GM18520 (cell line): Measurements from ENCODE around the gene ANKS1B.

Source experiments
- ATAC-seq: cut with Tn5 transposase; IDR thresholded peaks from one replicate; pipeline ENCODE4 v1.9.1; 2021; ENCODE audit not compliant: unreplicated experiment

ANKS1B gene

GRCh38 chr12:98750511-98750910 lies 1234.2 kb downstream of the ANKS1B start:
- no peak for ATAC-seq

DNA sequence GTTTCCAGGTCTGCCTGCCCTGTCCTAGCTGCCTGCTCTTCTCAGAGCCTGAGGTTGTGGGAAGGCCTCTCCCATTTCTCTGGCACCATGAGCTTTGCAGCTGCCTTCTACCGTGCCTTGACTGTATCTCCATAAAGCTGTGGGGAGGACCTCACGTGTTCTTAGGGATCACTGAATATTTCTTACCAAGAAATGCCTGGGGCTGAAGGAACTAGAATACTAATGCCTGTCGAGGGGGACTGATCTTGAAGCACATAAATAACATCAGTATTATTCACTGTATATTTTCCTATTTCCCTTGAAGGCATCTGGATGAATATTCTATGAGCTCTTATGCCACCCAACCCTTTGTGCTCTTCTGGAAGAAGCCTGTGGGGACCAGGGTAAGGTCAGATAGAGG lies 1236.3 kb downstream of the ANKS1B start:
- ATAC-seq = no peak

DNA sequence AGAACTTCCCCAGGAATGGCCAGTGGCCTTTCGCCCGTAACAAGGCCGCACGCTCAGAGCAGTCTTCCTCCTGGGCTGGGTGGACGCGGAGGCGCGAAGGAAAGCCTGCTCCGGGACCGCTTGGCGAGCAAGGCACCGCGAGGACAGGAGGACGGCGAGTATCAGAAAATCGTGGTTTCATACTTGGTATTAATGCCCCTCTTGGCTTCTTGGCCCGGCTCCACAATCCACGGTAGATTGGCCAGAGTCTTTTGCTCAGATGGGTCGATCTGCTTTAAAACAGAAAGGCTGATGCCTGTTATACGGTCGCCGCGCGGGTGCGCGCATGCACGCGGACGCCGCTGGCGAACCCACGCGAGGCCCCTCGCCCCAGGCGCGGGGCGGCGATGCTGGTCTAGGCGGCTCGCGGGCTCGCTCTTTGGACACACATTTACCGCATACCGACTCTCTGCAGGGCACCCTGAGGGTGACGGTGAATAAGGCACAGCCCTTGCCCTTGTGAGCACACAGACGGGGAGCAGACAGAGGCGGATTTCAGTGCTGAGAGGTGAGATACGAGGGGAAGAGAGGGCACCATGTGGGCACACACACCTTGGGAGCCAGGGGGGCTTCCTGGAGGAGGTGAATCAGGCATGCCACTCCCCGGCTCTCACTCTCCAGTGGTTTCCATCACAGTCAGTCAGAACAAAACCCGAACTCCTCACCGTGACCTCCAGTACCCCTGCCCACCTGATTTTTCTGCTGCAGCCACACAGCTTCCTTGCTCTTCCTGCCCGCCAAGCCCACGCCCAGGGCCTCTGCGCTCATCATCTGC lies 1239.0 kb downstream of the ANKS1B start:
- peak; percentile 38 for ATAC-seq

- no peak for ATAC-seq
These were observed 1240.1 kb downstream of the ANKS1B start for GRCh38 chr12:98744680-98745079.

DNA sequence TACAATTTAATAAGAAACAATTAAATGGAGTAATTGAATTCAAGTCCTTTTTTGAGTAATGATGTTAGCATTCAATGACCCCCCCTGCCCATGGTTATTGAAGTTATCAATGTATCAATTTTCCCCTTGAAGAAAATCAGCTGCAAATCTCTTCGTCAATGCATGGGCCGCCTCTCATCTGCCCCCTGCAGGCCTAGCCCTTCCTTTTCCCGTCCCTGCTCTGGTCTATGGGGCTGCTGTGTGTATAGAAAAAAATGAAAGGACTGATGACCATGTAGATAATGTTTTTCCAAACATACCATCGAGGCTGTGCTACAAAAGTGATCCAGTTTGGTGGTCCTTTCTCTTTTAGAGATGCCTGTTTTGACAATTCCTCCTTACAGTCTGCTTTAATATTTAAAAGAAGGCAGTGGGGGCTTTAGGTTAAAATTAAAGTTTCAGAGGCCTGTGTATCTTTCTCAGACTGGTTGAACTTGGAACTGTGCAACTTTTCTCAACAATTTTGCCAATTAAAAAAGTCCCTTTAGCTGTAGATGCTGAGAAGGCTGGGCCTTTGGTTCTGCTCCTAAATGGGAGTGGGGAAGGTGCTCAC lies 1241.3 kb downstream of the ANKS1B start:
- peak; percentile 36 for ATAC-seq

DNA sequence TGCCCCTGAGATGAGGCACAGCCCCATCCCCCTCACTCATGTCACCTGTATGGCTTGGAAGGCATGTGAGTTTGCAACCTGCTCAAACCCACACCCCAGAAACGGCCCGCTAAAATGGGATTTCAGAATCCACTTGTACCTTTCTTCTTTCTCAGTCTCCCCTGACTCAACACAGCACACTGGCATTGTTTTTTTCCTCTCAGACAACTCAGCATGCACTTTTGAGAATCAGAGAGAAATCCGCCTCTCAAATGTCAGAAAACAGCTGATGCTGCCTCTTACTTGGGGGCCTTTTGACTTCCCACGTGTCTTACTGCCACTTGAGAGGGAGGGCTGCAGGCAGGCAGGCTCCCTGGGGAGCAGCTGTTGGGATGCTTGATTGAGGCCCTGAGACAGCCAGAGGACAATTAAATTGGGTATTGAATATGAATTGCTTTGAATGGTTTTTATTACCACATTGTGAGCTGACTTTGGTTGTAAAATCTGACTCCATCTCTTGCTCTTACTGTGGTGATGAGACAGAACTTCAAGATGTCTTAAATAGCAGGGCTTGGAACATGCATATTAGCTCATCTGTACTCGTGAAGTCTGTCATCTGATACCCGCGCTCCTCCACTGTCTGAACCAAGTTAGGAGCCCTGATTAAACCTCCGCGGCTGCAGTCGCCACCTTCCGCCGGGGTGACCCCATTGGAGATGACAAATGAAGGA lies 1243.0 kb downstream of the ANKS1B start:
- no peak for ATAC-seq

- no peak for ATAC-seq
These were observed 1243.6 kb downstream of the ANKS1B start for GRCh38 chr12:98741196-98741555.

DNA sequence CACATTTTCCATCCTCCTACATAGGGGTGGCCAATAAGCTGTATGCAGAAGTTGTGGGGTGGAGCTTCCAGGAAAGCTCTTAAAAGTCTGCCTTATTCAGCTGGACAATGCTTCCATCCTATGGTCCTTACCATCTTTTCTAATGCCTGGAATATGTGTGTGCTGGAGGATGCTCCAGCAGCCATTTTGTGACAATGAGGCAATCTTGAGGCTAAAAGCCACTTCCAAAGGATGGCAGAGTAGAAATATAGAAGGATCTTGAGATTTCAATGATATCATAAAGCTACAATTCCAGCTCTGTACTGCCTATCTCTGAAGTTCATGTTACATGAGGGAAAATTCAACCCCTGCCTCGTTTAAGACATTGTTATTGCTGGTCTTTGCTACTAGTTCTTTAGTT lies 1244.0 kb downstream of the ANKS1B start:
- no peak for ATAC-seq

GRCh38 chr12:98738539-98738938 lies 1246.2 kb downstream of the ANKS1B start:
- no peak for ATAC-seq

GRCh38 chr12:98738002-98738401 lies 1246.7 kb downstream of the ANKS1B start:
- no peak for ATAC-seq

GRCh38 chr12:98737322-98737712 lies 1247.4 kb downstream of the ANKS1B start:
- ATAC-seq = no peak

DNA sequence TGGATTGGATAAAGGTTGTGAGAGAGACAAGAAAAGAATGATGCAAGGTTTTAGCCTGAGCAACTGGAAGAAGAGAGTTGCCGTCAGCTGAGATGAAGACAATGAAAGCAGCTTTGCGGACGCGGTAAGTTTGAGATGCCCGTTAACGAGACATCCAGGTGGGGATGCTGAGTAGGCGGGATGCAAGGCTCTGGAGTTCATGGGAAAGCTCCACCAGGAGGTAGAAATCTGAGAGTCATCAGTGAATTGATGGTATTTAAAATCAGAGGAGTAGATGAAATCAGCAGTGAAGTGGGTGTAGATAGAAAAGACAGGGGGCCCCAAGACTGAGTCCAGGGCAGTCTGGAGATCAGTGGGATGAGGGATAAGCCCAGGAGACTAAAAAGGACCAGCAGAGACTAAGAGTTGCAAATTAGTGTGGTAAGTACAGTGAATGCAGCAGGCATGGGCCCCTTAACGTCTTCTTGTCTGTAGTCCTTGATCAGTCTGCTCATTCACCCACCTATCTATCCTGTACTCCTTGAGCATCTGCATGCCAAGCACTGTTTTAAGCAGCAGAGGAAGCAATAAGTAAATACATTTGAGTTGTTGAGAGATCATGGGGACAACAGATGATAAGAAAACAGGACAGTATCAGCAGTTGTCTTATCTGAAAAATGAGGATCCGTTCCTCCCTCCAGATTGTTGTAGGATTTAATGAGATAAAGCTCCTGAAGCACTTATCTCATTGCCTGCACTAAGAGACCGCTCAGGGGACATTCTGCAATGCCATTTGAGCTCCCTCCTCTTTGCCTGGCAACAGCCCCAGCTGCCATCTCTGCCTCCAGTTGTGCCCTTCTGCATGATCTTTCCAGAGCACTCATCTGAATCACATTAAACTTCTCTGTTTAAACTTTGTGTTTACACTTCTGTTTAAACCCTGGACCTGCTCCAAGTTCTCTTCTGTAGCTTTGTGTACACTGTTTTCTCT lies 1248.1 kb downstream of the ANKS1B start:
- ATAC-seq = no peak

DNA sequence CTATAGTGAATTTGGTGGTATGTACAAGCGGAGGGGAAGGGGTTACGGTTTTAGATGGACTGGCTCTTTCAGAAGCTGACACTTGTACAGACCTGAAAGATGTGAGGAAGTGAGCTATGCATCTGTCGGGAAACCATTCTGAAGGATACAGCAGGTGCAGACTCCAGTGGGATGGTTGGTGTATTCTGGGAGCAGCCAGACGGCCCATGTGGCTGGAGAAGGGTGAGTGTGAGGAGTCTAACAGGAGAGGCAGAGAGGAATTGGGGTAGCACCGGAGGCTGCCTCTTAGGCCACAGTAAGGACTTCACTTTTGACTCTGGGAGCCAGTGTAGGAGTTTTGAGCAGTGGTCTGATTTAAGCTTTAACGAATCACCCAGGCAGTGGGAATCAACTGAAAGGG lies 1248.9 kb downstream of the ANKS1B start:
- ATAC-seq = no peak

DNA sequence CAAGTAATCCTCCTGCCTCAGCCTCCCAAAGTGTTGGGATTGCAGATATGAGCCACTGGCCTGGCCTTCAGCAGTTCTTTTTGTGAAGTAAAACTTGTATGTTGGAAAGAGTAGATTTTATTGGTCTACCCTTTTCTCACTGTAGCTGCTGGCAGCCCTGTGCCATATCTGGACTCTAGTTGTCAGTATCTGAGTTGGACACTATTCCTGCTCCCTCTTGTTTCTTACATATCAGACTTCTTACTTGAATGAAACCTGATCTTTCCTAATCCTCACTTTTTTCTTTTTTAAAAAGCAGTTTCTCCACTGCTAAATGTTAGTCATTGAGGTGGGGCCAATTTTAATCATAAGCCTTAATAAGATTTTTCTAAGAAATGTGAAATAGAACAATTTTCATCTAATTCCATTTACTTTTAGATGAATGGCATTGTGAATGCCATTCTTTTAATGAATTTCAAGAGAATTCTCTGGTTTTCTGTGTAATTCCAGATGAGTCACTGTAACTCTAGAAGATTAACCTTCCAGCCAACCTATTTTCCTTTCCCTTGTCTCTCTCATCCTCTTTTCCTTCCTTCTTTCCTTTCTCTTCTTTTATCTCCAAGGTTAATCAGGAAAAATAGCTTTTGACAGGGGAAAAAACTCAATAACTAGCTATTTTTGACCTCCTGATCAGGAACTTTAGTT lies 1250.9 kb downstream of the ANKS1B start:
- no peak for ATAC-seq

- ATAC-seq = no peak
These were observed 1254.3 kb downstream of the ANKS1B start for GRCh38 chr12:98730412-98730811.

GRCh38 chr12:98727196-98727595 lies 1257.5 kb downstream of the ANKS1B start:
- no peak for ATAC-seq

DNA sequence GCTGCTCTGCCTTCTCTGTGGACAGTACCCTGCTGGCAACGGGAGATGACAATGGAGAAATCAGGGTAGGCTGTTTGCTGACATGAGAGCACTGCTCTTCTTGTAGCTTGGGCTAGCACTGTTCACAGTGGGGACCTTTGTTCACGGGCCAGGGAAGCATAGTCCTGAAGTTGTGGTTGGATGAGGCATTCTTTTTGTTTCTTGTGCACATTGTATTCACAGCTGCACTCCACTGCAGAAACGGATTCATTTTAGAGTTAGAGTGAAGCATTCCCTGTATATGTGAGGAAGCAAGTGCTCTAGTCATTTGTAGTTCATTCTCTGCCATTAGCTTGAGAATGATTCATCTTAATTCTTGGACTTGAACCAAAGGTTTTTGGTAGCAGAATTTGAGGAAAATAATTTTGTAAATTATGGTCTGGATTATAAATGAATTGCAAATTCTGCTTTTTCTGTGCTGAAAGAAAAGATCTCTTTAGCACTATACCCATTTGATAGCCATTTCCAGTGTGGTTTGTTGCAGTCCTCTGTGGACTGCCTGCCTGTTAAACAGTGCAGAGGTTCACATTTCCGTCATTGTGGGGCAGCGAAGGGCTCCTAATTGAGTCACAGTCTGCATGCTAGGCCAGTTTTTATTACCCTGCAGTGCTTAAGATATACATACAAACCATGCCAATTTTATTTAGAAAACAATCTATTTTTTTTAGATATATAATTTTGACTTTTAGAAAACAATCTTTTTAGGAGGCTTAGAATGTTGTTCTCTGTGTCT lies 1259.1 kb downstream of the ANKS1B start:
- ATAC-seq = no peak

GRCh38 chr12:98724384-98725155 lies 1260.2 kb downstream of the ANKS1B start:
- ATAC-seq = no peak

DNA sequence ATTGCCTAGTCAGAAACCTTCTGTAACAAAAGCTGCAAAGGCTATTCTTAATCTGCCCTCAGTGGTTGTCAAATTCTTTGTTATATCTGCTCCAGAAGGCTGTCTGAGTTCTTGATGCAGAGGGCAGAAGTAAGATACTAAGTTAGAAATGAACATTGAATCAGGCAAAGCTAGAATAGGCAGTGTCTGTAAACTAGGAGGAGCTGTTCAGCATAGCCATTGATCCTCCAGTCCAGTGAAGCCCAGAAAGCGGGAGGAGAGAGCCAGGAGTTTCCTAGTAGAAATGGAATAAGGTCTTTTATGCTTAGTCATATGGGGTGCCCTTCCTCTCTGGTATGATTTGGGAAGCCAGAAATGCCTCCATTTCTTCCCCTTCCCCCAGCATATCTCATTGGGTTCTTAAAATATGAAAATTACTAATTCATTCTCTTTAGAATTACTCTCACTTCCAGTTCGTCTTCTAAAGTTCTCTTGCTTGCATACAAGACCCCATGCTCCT lies 1263.5 kb downstream of the ANKS1B start:
- ATAC-seq = no peak
